C4-2B (cell line): ENCODE results near the gene TUBA8.

Experiments used
- H3K27ac ChIP-seq: fragments of 450-650 bp; 2 replicates; pipeline ENCODE4 v1.5.1; 2017
- CTCF ChIP-seq: fragments of 450-650 bp; conservative IDR thresholded peaks from 2 replicates; pipeline ENCODE4 v1.5.1; 2017; ENCODE audit warnings: mild to moderate bottlenecking
- ZFX ChIP-seq: fragments of 450-650 bp; IDR thresholded peaks from 2 replicates; pipeline ENCODE4 v1.6.1; 2017

The TUBA8 gene

GRCh38 chr22:18111759-18112330, 1.2 kb downstream of the TUBA8 start:
- TF ChIP-seq ZFX: no peak
- TF ChIP-seq CTCF: no peak

GRCh38 chr22:18112440-18112839, 1.8 kb downstream of the TUBA8 start:
- H3K27ac ChIP-seq: no peak overlapping the region
- no peak for TF ChIP-seq ZFX
- TF ChIP-seq CTCF: no peak

More at GRCh38 chr22:18111759-18112330, 1.2 kb downstream of the TUBA8 start:
- H3K27ac ChIP-seq: no peak overlapping the region

GRCh38 chr22:18113680-18114394, 3.2 kb downstream of the TUBA8 start:
- no peak for TF ChIP-seq ZFX

GRCh38 chr22:18114495-18114894, 3.9 kb downstream of the TUBA8 start:
- no peak for TF ChIP-seq ZFX
- TF ChIP-seq CTCF: no peak
- H3K27ac ChIP-seq: no peak overlapping the region

More at GRCh38 chr22:18113680-18114394, 3.2 kb downstream of the TUBA8 start:
- no peak overlapping the region for H3K27ac ChIP-seq

- H3K27ac ChIP-seq: no peak overlapping the region
Measured at GRCh38 chr22:18114976-18115652, 4.5 kb downstream of the TUBA8 start.

DNA sequence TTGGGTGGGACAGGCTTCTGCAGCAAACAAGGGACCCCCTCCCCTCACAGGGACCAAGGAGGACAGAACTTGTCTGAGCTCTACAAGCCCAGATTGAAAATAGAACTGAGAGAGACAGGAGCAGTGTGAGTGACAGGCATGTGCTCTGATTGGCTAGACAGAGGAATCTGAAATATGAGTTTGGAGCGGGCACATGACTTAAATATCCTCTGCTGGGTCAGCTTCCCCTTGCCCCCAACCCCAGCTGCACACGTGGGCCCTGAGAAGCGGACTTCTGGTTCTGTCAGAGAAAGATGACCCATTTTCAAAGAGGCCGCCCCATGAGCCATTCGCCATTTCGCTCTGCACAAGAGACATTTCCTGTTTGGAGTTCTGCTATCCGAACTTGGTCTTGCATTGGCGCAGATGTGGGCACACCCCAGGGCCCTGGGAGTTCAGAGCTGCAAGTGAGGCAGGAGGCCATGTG, 5.3 kb downstream of the TUBA8 start:
- no peak overlapping the region for H3K27ac ChIP-seq
- TF ChIP-seq CTCF (no peak), ZFX (no peak)

More at GRCh38 chr22:18114976-18115652, 4.5 kb downstream of the TUBA8 start:
- TF ChIP-seq CTCF: no peak
- TF ChIP-seq ZFX: no peak

DNA sequence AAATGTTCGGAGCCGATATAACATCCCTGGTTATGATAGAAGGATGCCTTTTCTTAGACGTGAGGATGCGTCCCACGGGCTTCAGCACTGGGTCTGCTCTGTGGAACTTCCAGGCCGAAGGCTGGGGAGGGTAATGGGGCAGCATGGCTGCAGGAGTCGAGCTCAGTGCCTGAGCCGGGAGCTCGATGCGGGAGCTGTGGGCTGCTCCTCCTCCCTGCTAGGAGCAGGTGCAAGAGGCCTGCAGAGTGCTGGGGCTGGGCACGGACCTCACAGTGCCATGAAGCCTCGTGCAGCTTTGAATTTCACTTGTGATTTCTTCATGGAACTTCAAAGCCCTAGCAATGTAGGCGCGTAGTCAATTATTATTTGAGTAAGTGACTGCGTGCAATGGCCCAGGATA, 6.0 kb downstream of the TUBA8 start:
- H3K27ac ChIP-seq: no peak overlapping the region
- TF ChIP-seq ZFX (no peak), CTCF (no peak)
